ENCODE measurements around the gene TPSAB1. TPM values are rescaled to one million over a fixed set of nuclear protein-coding genes. Genes with fewer than 3 reads are reported as not detected.
"Not testable (repeated sequence)": the region's sequence is repeated elsewhere in the genome, so short reads cannot be mapped to it uniquely, and the experiment has no call there.

The TPSAB1 gene
- total and polyA plus RNA-seq, 5 donors from 2014 or later, result not detected

DNA sequence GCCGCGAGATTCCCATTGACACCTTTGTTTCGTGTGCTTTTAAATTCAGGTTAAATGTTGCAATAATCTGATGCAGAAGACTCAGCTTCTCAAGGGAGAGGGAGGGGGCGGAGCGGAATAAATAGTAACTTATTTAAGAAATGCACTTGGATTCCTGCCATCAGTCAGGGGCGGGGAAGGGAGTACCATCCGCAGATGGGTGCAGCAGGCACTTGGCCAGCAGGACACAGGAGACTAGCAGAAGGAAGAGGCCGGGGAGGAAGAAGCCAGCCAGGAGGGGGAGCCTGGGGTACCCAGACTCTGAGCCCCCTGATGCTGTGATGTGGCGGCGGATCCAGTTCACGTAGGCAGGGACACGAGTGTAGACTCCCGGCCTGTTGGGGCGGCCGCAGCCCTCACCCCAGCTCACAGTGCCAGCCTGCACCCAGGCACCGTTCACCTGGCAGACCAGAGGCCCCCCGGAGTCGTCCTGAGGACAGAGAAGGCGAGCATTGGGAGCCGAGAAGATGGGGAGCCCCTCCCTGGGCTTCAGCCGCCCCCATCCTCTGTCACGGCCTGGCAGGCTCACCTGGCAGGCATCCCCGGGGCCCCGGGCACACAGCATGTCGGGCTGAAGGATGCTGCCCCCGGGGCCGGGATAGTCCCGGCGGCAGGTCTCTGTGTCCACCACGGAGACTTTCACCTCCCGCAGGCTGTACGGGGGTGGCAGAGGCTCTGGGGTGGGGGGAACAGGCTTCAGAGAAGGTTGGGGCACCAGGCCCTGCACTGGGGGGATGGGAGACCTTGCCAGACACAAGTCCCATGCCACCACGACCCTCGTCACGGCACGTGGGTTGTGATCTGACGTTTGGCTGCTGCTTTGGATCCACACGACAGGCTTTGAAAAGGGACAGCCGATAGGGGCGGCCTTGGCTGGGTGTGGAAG, 18.6 kb upstream of the TPSAB1 start:
- Mint-ChIP-seq H3K27me3 (no peaks in the 10 kb centered on the region), H3K4me1 (no peaks in the 10 kb centered on the region), H3K36me3 (no peaks in the 10 kb centered on the region), H3K9me3 (no peaks in the 10 kb centered on the region), H3K27ac (no peak overlapping the region), H3K4me3 (no peak overlapping the region)
- ATAC-seq (ENCODE audit: low read depth in 2 of 2) (no peak), DNase-seq (no peak)
- no peaks in the 10 kb centered on the region for H3K4me1 ChIP-seq (ENCODE audit: control insufficient read depth, insufficient read depth, low read length, poor library complexity, severe bottlenecking)
- no peak overlapping the region for H3K27ac ChIP-seq (ENCODE audit: insufficient read depth, low read length, poor library complexity, severe bottlenecking)
- H3K27me3 ChIP-seq (ENCODE audit: control insufficient read depth, insufficient read depth, low read length), result no peaks in the 10 kb centered on the region
- no peak overlapping the region for H3K4me3 ChIP-seq (ENCODE audit: low read depth, low read length)
- no peaks in the 10 kb centered on the region for H3K9me3 ChIP-seq (ENCODE audit: control insufficient read depth in 2 of 2, low read length in 2 of 2)
- no peaks in the 10 kb centered on the region for H3K36me3 ChIP-seq (ENCODE audit: control insufficient read depth, insufficient read depth, low read length)

DNA sequence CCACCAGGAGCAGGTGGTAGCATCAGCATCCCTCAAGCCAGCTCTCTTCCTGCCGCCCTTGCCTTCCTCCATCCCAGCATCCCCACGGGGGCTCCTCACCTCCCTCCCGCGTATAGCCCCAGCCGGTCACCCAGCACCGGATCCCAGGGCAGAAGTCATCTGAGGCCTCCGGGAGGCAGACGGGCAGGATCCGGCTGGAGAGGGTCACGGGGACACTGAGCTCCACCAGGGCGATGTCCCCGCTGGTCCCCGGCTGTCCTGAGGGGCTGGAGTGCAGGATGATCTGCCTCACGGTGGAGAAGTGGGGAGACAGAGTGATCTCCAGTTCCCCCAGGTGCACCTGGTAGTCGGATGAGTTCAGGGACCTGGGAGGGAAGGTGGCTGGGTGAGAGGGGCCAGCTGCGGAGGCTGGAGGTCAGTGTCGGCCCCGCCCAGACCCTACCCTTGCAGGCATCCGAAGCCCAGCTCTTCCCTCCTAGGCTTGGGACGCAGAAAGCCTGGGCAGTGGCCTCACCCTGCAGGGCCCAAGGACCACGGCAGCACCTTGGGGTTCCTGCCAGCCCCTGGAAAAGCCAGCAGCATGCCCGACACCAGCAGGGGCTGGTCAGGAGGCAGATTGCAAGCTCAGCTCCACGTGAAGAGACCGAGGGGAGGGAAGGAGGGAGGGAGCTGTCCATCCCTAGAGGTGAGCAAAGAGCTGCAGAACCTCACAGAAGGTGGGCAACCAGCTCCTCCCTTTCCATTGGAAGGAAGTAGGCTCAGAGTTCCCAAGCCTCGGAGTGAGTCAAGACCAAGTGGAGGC, 17.8 kb upstream of the TPSAB1 start:
- Mint-ChIP-seq H3K27me3 (no peaks in the 10 kb centered on the region), H3K9me3 (no peaks in the 10 kb centered on the region), H3K27ac (no peak overlapping the region), H3K4me3 (no peak overlapping the region), H3K4me1 (no peaks in the 10 kb centered on the region), H3K36me3 (no peaks in the 10 kb centered on the region)
- ATAC-seq (ENCODE audit: low read depth in 2 of 2), result no peak
- Histone ChIP-seq H3K4me1 (ENCODE audit: control insufficient read depth, insufficient read depth, low read length, poor library complexity, severe bottlenecking) (no peaks in the 10 kb centered on the region), H3K27ac (ENCODE audit: insufficient read depth, low read length, poor library complexity, severe bottlenecking) (no peak overlapping the region), H3K36me3 (ENCODE audit: control insufficient read depth, insufficient read depth, low read length) (no peaks in the 10 kb centered on the region), H3K9me3 (ENCODE audit: control insufficient read depth in 2 of 2, low read length in 2 of 2) (no peaks in the 10 kb centered on the region), H3K4me3 (ENCODE audit: low read depth, low read length) (no peak overlapping the region), H3K27me3 (ENCODE audit: control insufficient read depth, insufficient read depth, low read length) (no peaks in the 10 kb centered on the region)
- DNase-seq, result no peak

DNA sequence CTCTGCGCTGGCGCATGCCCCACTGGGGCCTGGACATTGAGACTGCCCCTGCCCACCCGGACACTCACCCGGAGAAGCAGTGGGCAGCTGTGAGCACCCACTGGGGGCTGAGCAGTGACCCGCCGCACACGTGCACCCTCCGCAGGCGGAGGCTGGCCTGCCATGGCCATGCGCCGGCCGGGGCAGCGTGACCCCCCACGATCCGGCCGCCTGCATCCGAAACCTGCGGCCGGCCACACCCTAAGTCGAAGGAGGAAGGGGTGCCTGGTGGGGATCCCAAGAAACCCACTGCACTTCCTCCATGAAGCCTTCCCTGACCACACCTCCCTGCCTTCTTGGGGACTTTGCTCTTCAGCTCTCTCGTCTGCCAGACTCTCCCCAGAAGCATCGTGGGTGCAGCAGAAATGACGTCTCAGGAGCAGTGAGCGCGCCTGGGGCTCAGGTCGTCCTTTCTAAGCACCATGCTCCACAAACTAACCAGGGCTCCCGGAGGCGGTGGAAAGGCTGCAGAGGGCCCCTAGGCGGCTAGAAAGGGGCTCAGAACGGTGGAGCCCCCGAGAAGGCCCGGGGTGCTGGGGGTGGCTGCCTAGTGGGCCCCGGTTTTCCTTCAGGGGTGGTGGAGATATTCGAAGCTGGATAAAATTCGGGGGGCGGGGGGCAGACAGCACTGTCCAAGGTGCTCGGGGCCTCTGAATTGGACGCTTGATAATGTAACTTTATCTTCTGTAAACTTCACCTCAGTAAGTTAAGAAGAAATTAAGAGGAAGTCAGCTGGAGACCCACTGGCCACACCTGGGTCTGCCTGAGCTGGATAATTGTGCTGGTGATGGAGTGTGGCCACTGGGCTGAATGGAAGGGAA, 16.9 kb upstream of the TPSAB1 start:
- ATAC-seq (ENCODE audit: low read depth in 2 of 2) (no peak), DNase-seq (no peak)
- Mint-ChIP-seq H3K36me3 (no peaks in the 10 kb centered on the region), H3K9me3 (no peaks in the 10 kb centered on the region), H3K27ac (no peak overlapping the region), H3K4me3 (no peak overlapping the region), H3K27me3 (no peaks in the 10 kb centered on the region), H3K4me1 (no peaks in the 10 kb centered on the region)
- H3K36me3 ChIP-seq (ENCODE audit: control insufficient read depth, insufficient read depth, low read length), result no peaks in the 10 kb centered on the region
- no peak overlapping the region for H3K4me3 ChIP-seq (ENCODE audit: low read depth, low read length)
- no peak overlapping the region for H3K27ac ChIP-seq (ENCODE audit: insufficient read depth, low read length, poor library complexity, severe bottlenecking)
- H3K9me3 ChIP-seq (ENCODE audit: control insufficient read depth in 2 of 2, low read length in 2 of 2), result no peaks in the 10 kb centered on the region
- no peaks in the 10 kb centered on the region for H3K4me1 ChIP-seq (ENCODE audit: control insufficient read depth, insufficient read depth, low read length, poor library complexity, severe bottlenecking)
- no peaks in the 10 kb centered on the region for H3K27me3 ChIP-seq (ENCODE audit: control insufficient read depth, insufficient read depth, low read length)

DNA sequence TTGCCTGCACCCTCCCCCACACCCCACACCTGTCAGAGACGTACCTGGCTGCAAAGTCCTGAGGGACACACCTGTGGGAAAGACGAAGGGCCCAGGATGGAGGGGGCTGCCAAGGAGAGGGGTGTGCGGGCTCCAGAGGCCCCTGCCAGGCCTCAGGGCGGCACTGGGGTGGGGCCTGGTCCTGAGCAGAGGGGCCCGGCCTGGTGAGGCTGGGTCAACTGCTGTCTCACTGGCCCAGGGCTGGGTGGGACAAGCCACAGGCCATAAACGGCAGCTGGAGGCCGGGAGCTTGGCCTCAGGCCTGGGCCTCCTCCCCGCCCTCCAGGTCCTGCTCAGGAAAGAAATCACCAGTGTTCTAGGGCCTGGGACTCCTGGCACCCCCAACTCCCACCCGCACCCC, 15.9 kb upstream of the TPSAB1 start:
- H3K4me3 ChIP-seq (ENCODE audit: low read depth, low read length), result no peak overlapping the region
- Mint-ChIP-seq H3K4me3 (no peak overlapping the region), H3K36me3 (no peaks in the 10 kb centered on the region), H3K27ac (no peak overlapping the region), H3K4me1 (no peaks in the 10 kb centered on the region), H3K9me3 (no peaks in the 10 kb centered on the region), H3K27me3 (no peaks in the 10 kb centered on the region)
- no peaks in the 10 kb centered on the region for H3K4me1 ChIP-seq (ENCODE audit: control insufficient read depth, insufficient read depth, low read length, poor library complexity, severe bottlenecking)
- no peak overlapping the region for H3K27ac ChIP-seq (ENCODE audit: insufficient read depth, low read length, poor library complexity, severe bottlenecking)
- DNase-seq (no peak), ATAC-seq (ENCODE audit: low read depth in 2 of 2) (no peak)
- H3K36me3 ChIP-seq (ENCODE audit: control insufficient read depth, insufficient read depth, low read length), result no peaks in the 10 kb centered on the region
- no peaks in the 10 kb centered on the region for H3K27me3 ChIP-seq (ENCODE audit: control insufficient read depth, insufficient read depth, low read length)
- H3K9me3 ChIP-seq (ENCODE audit: control insufficient read depth in 2 of 2, low read length in 2 of 2), result no peaks in the 10 kb centered on the region

DNA sequence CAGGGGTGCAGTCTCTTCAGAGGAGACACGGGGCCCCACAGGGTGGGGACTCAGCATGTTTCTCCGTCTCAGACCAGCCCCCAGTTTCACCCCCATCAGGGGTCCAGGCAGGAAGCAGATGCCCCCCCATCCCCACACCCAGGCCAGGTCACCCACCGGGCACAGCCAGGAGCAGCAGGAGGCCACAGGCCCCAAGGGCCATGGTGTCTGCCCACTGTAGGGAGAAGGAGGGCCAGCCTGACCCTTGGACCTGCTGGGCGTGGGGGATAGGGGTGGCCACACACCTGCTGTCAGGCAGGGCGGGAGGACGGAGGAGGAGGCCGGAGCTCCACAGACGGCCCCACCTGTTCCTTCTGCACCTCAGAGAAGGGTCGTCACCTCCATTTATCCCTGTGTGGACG, 15.5 kb upstream of the TPSAB1 start, which contains the start of gene TPSG1:
Gene TPSG1, minus strand, starts transcription at position 218 of the 401 bp plus-strand sequence. Its CDS starts 16 bp downstream, at position 202.
- no peaks in the 10 kb centered on the region for H3K36me3 ChIP-seq (ENCODE audit: control insufficient read depth, insufficient read depth, low read length)
- no peak within 1 kb of the TSS for H3K4me3 ChIP-seq (ENCODE audit: low read depth, low read length)
- Mint-ChIP-seq H3K27ac (no peak within 1 kb of the TSS), H3K4me3 (no peak within 1 kb of the TSS), H3K4me1 (no peaks in the 10 kb centered on the region), H3K36me3 (no peaks in the 10 kb centered on the region), H3K27me3 (no peaks in the 10 kb centered on the region), H3K9me3 (no peaks in the 10 kb centered on the region)
- no peaks in the 10 kb centered on the region for H3K4me1 ChIP-seq (ENCODE audit: control insufficient read depth, insufficient read depth, low read length, poor library complexity, severe bottlenecking)
- no peak for ATAC-seq (ENCODE audit: low read depth in 2 of 2)
- no peaks in the 10 kb centered on the region for H3K27me3 ChIP-seq (ENCODE audit: control insufficient read depth, insufficient read depth, low read length)
- H3K9me3 ChIP-seq (ENCODE audit: control insufficient read depth in 2 of 2, low read length in 2 of 2), result no peaks in the 10 kb centered on the region
- DNase-seq, result no peak
- no peak within 1 kb of the TSS for H3K27ac ChIP-seq (ENCODE audit: insufficient read depth, low read length, poor library complexity, severe bottlenecking)

DNA sequence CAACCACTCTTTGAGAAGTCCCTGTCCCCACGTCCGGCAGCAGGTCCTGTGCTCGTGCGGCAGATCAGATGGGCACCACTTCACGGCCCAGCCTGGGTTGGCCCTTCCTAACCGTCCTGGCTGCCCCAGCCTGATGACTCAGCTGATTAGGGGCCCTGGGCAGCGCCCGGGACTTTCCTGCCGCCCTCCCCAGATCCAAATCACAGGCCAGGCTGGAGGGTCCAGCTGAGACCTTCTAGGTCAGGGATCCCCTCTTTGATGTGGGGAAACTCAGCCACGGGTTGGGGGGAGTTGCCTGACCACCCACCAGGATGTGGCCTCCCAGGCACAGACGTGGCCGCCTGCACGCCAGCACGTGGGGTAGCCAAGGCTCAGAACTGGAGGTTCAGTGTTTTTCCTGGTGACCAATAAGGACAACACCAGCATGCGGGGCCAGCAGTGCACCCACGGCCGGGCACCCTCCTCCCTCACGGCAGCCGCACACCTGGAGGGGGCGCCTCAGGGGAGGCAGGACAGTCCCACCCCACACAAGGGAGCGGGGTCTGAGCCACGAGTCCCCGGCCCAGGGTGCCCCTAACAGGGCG, 14.7 kb upstream of the TPSAB1 start:
- not testable (repeated sequence) for H3K4me3 Mint-ChIP-seq; H3K27me3 ChIP-seq (ENCODE audit: control insufficient read depth, insufficient read depth, low read length); H3K27me3 Mint-ChIP-seq; H3K36me3 Mint-ChIP-seq; H3K9me3 Mint-ChIP-seq; H3K9me3 ChIP-seq (ENCODE audit: control insufficient read depth in 2 of 2, low read length in 2 of 2); H3K27ac Mint-ChIP-seq; H3K27ac ChIP-seq (ENCODE audit: insufficient read depth, low read length, poor library complexity, severe bottlenecking); H3K4me1 Mint-ChIP-seq; ATAC-seq (ENCODE audit: low read depth in 2 of 2); H3K36me3 ChIP-seq (ENCODE audit: control insufficient read depth, insufficient read depth, low read length); DNase-seq; H3K4me1 ChIP-seq (ENCODE audit: control insufficient read depth, insufficient read depth, low read length, poor library complexity, severe bottlenecking); H3K4me3 ChIP-seq (ENCODE audit: low read depth, low read length)

DNA sequence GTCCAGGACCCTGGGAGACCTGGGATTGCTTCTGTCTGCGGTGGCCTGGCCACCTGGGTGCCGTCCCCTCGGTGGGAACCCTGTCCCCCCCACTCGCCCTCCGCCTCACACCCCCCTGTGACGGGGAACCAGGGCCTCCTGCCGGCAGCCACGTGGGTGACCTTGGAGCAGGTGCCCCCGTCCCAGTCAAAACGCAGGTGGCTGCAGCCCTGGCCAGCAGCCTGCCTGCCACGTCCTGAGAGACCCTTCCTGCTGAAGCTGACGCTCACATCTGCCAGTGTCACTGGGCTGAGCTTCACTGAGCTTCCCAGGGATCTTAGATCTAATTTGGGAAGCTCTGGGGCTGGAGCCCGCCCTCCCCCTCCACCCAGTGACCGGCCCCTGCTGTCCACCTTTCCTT, 13.8 kb upstream of the TPSAB1 start:
- DNase-seq; H3K27ac Mint-ChIP-seq; H3K36me3 ChIP-seq (ENCODE audit: control insufficient read depth, insufficient read depth, low read length); H3K27ac ChIP-seq (ENCODE audit: insufficient read depth, low read length, poor library complexity, severe bottlenecking); H3K4me3 Mint-ChIP-seq; H3K4me1 Mint-ChIP-seq; H3K27me3 ChIP-seq (ENCODE audit: control insufficient read depth, insufficient read depth, low read length); H3K9me3 Mint-ChIP-seq; H3K4me1 ChIP-seq (ENCODE audit: control insufficient read depth, insufficient read depth, low read length, poor library complexity, severe bottlenecking); ATAC-seq (ENCODE audit: low read depth in 2 of 2); H3K9me3 ChIP-seq (ENCODE audit: control insufficient read depth in 2 of 2, low read length in 2 of 2); H3K27me3 Mint-ChIP-seq; H3K36me3 Mint-ChIP-seq; H3K4me3 ChIP-seq (ENCODE audit: low read depth, low read length): not testable (repeated sequence)

All from CD4-positive, CD25-positive, alpha-beta regulatory T cell (primary cell).